SK-N-SH (cell line): ENCODE measurements around the gene TSPAN15. TPM values are rescaled to one million over a fixed set of nuclear protein-coding genes. Genes with fewer than 3 reads are reported as not detected.

Source experiments
- CTCF ChIA-PET: fragments of 300-600, 350-600 bp; formaldehyde crosslinking; extraction: SDS; loops from one replicate; lab custom pipeline; 2021; lab: Yijun Ruan, JAX
- POLR2A ChIA-PET: fragments of 350-600 bp; sonication (Branson Sonifier 250); formaldehyde crosslinking; extraction: SDS; loops from one replicate; lab custom pipeline; 2020; ENCODE audit warnings: antibody characterized with exemption, inconsistent platforms; lab: Yijun Ruan, JAX
- DNase-seq: peaks from one replicate; pipeline ENCODE4 v3.0.0; 2012
- H2AFZ ChIP-seq: fragments of 200-600 bp; sonication (generic); 2 replicates; pipeline ENCODE4 v1.8.1; 2016; ENCODE audit warnings: antibody characterized with exemption, mild to moderate bottlenecking, low read depth
- H3F3A ChIP-seq: fragments of 200-600 bp; sonication (generic); replicated peaks from 2 replicates; pipeline ENCODE3; 2016; ENCODE audit warnings: antibody characterized with exemption, mild to moderate bottlenecking; ENCODE audit not compliant: insufficient read depth
- H3K27ac ChIP-seq, 2 experiments: fragments of 200-500 bp in 1 of 2; fragments of 200-600 bp in 1 of 2; sonication (Bioruptor generic) in 1 of 2; sonication (generic), shearing (Covaris generic) in 1 of 2; 2 replicates each; pipeline versions ENCODE4 v1.5.1 to v1.6.1; 2014 to 2016; ENCODE audit warnings: low read depth in 2 of 2, inconsistent platforms in 1 of 2, low read length in 1 of 2, mild to moderate bottlenecking in 1 of 2, mixed read lengths in 1 of 2
- H3K27me3 ChIP-seq: fragments of 200-600 bp; sonication (generic), shearing (Covaris generic); 2 replicates; pipeline ENCODE4 v1.6.1; 2016; ENCODE audit warnings: mixed run types; ENCODE audit not compliant: insufficient read depth
- H3K36me3 ChIP-seq, 2 experiments: fragments of 200-500 bp in 1 of 2; fragments of 200-600 bp in 1 of 2; sonication (Bioruptor generic) in 1 of 2; sonication (generic) in 1 of 2; replicated peaks in 1 of 2; 2 replicates each; pipeline versions ENCODE3 to v1.5.1; 2014 to 2016; ENCODE audit warnings: low read length in 1 of 2, mild to moderate bottlenecking in 1 of 2; ENCODE audit not compliant: insufficient read depth in 2 of 2, control insufficient read depth in 1 of 2
- H3K4me1 ChIP-seq, 2 experiments: fragments of 200-500 bp in 1 of 2; fragments of 200-600 bp in 1 of 2; sonication (Bioruptor generic) in 1 of 2; sonication (generic), shearing (Covaris generic) in 1 of 2; 2 replicates each; pipeline versions ENCODE4 v1.5.1 to v1.6.1; 2014 to 2016; ENCODE audit warnings: low read depth in 1 of 2, low read length in 1 of 2, mixed run types in 1 of 2; ENCODE audit not compliant: insufficient read depth in 2 of 2, control insufficient read depth in 1 of 2
- H3K4me2 ChIP-seq: fragments of 200-600 bp; sonication (generic), shearing (Covaris generic); 2 replicates; pipeline ENCODE4 v1.6.1; 2017; ENCODE audit warnings: mixed run types
- H3K4me3 ChIP-seq, 2 experiments: fragments of 200-500 bp in 1 of 2; fragments of 200-600 bp in 1 of 2; sonication (Bioruptor generic) in 1 of 2; sonication (generic), shearing (Covaris generic) in 1 of 2; 2 replicates each; pipeline versions ENCODE4 v1.5.1 to v1.8.1; 2014 to 2016; ENCODE audit warnings: low read depth in 2 of 2, inconsistent platforms in 1 of 2, low read length in 1 of 2, mild to moderate bottlenecking in 1 of 2, mixed read lengths in 1 of 2, moderate library complexity in 1 of 2
- H3K79me2 ChIP-seq: fragments of 200-600 bp; sonication (generic); 2 replicates; pipeline ENCODE4 v1.8.1; 2017; ENCODE audit warnings: mild to moderate bottlenecking; ENCODE audit not compliant: insufficient read depth
- H3K9ac ChIP-seq: fragments of 200-600 bp; sonication (generic); 2 replicates; pipeline ENCODE4 v1.6.1; 2017; ENCODE audit warnings: mixed run types
- H3K9me2 ChIP-seq: fragments of 200-600 bp; sonication (generic); 2 replicates; pipeline ENCODE4 v1.6.1; 2017; ENCODE audit warnings: mixed run types
- H3K9me3 ChIP-seq: fragments of 200-600 bp; sonication (generic); 2 replicates; pipeline ENCODE4 v1.6.1; 2017; ENCODE audit warnings: mixed run types, mild to moderate bottlenecking, moderate library complexity
- H4K20me1 ChIP-seq: fragments of 200-600 bp; sonication (generic); 2 replicates; pipeline ENCODE4 v1.6.1; 2017; ENCODE audit warnings: mild to moderate bottlenecking, mixed run types; ENCODE audit not compliant: insufficient read depth
- ELF1 ChIP-seq: IDR thresholded peaks from 2 replicates; pipeline ENCODE4 v1.4.0; 2012
- EZH2phosphoT487 ChIP-seq: fragments of 200-600 bp; sonication (generic); IDR thresholded peaks from 2 replicates; pipeline ENCODE4 v1.6.1; 2017; ENCODE audit warnings: low read depth, mixed run types, mild to moderate bottlenecking, antibody characterized with exemption, moderate library complexity, borderline replicate concordance
- FOXM1 ChIP-seq: IDR thresholded peaks from 2 replicates; pipeline ENCODE4 v1.4.0; 2012; ENCODE audit warnings: low read depth, mild to moderate bottlenecking
- GABPA ChIP-seq: IDR thresholded peaks from 2 replicates; pipeline ENCODE4 v1.4.0; 2012; ENCODE audit warnings: low read depth, mild to moderate bottlenecking
- GATA2 ChIP-seq: sonication (generic); formaldehyde crosslinking; IDR thresholded peaks from 2 replicates; pipeline ENCODE4 v1.5.0; 2020; ENCODE audit warnings: mild to moderate bottlenecking, missing genetic modification reagents
- NRF1 ChIP-seq: IDR thresholded peaks from 2 replicates; pipeline ENCODE4 v1.6.1; 2012; ENCODE audit warnings: low read depth, mild to moderate bottlenecking, low read length
- RAD21 ChIP-seq: IDR thresholded peaks from 2 replicates; pipeline ENCODE4 v1.6.1; 2012; ENCODE audit warnings: mild to moderate bottlenecking, low read length
- RFX5 ChIP-seq: IDR thresholded peaks from 2 replicates; pipeline ENCODE4 v1.6.1; 2012; ENCODE audit warnings: mild to moderate bottlenecking, improper control_type of control experiment, low read length
- SMC3 ChIP-seq: IDR thresholded peaks from 2 replicates; pipeline ENCODE4 v1.6.1; 2012; ENCODE audit warnings: low read depth, low read length, improper control_type of control experiment
- USF2 ChIP-seq: fragments of 150-350 bp; IDR thresholded peaks from 2 replicates; pipeline ENCODE4 v1.6.1; 2017; ENCODE audit warnings: antibody characterized with exemption, low read length, low read depth, borderline replicate concordance
- YY1 ChIP-seq: IDR thresholded peaks from 2 replicates; pipeline ENCODE4 v1.4.0; 2012; ENCODE audit warnings: low read depth, mild to moderate bottlenecking
- ZBTB33 ChIP-seq: IDR thresholded peaks from 2 replicates; pipeline ENCODE4 v1.4.0; 2012; ENCODE audit warnings: low read depth, borderline replicate concordance
- WGBS: methylation state at CpG from one replicate; pipeline ENCODE4 v1.1.6; 2017; ENCODE audit warnings: low lambda C conversion rate; 5-methylcytosine and 5-hydroxymethylcytosine counted together
- polyA plus RNA-seq, 3 experiments: library from polyadenylated mRNA; depleted of rRNA; stranded (reverse); fragments of >200 nt; gene quantifications; 2 replicates each; pipeline ENCODE4 v1.2.3, GENCODE V29; 2012
- TF ChIP-seq, protein P1 (sequence below): fragments of 200-600 bp; sonication (generic); IDR thresholded peaks from 2 replicates; pipeline ENCODE4 v1.6.1; 2017; ENCODE audit warnings: antibody characterized with exemption, mild to moderate bottlenecking, moderate library complexity
- TF ChIP-seq, protein P2 (sequence below): IDR thresholded peaks from 2 replicates; pipeline ENCODE4 v1.6.1; 2012; ENCODE audit warnings: mild to moderate bottlenecking, low read depth, low read length, moderate library complexity
- TF ChIP-seq, protein P3 (sequence below): IDR thresholded peaks from 2 replicates; pipeline ENCODE4 v1.4.0; 2012; ENCODE audit warnings: low read depth

The TSPAN15 gene
- polyA plus RNA-seq, 1 of the 3 experiments (the other 2 are of a cell fraction): 8.5 TPM

GRCh38 chr10:69500864-69501468 lies 49.7 kb downstream of the TSPAN15 start:
- Histone ChIP-seq H3F3A (no peaks in the 10 kb centered on the region), H4K20me1 (no peaks in the 10 kb centered on the region), H3K9me2 (no peaks in the 10 kb centered on the region), H3K4me1 (no peaks in the 10 kb centered on the region; a peak in 2 of 4 replicates), H2AFZ (no peak overlapping the region), H3K27ac (no peak overlapping the region), H3K9ac (no peak overlapping the region), H3K4me2 (no peak overlapping the region), H3K36me3 (no peaks in the 10 kb centered on the region), H3K79me2 (no peaks in the 10 kb centered on the region), H3K27me3 (no peaks in the 10 kb centered on the region), H3K9me3 (no peaks in the 10 kb centered on the region), H3K4me3 (no peak overlapping the region)
- ChIA-PET CTCF (interaction anchor here (1.1 to 1.9 kb wide), 3 partner anchors 14 to 87 kb away, joined by 5 to 7 read pairs (median 5); no protein-coding TSS in a partner anchor), POLR2A (no interaction called here)
- TF ChIP-seq, protein P1, sequence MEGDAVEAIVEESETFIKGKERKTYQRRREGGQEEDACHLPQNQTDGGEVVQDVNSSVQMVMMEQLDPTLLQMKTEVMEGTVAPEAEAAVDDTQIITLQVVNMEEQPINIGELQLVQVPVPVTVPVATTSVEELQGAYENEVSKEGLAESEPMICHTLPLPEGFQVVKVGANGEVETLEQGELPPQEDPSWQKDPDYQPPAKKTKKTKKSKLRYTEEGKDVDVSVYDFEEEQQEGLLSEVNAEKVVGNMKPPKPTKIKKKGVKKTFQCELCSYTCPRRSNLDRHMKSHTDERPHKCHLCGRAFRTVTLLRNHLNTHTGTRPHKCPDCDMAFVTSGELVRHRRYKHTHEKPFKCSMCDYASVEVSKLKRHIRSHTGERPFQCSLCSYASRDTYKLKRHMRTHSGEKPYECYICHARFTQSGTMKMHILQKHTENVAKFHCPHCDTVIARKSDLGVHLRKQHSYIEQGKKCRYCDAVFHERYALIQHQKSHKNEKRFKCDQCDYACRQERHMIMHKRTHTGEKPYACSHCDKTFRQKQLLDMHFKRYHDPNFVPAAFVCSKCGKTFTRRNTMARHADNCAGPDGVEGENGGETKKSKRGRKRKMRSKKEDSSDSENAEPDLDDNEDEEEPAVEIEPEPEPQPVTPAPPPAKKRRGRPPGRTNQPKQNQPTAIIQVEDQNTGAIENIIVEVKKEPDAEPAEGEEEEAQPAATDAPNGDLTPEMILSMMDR: no peak
- TF ChIP-seq, protein P2, sequence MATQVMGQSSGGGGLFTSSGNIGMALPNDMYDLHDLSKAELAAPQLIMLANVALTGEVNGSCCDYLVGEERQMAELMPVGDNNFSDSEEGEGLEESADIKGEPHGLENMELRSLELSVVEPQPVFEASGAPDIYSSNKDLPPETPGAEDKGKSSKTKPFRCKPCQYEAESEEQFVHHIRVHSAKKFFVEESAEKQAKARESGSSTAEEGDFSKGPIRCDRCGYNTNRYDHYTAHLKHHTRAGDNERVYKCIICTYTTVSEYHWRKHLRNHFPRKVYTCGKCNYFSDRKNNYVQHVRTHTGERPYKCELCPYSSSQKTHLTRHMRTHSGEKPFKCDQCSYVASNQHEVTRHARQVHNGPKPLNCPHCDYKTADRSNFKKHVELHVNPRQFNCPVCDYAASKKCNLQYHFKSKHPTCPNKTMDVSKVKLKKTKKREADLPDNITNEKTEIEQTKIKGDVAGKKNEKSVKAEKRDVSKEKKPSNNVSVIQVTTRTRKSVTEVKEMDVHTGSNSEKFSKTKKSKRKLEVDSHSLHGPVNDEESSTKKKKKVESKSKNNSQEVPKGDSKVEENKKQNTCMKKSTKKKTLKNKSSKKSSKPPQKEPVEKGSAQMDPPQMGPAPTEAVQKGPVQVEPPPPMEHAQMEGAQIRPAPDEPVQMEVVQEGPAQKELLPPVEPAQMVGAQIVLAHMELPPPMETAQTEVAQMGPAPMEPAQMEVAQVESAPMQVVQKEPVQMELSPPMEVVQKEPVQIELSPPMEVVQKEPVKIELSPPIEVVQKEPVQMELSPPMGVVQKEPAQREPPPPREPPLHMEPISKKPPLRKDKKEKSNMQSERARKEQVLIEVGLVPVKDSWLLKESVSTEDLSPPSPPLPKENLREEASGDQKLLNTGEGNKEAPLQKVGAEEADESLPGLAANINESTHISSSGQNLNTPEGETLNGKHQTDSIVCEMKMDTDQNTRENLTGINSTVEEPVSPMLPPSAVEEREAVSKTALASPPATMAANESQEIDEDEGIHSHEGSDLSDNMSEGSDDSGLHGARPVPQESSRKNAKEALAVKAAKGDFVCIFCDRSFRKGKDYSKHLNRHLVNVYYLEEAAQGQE: no peak
- TF ChIP-seq FOXM1 (no peak), RFX5 (no peak), GATA2 (CRISPR knock-in tag) (no peak), YY1 (no peak), ZBTB33 (no peak), EZH2phosphoT487 (no peak), RAD21 (no peak), SMC3 (no peak), ELF1 (no peak), GABPA (no peak), NRF1 (no peak), USF2 (no peak)
- TF ChIP-seq, protein P3, sequence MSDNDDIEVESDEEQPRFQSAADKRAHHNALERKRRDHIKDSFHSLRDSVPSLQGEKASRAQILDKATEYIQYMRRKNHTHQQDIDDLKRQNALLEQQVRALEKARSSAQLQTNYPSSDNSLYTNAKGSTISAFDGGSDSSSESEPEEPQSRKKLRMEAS: no peak
- 86% methylated on average over 12 of the region's 12 CpGs for WGBS
- DNase-seq: no peak
